HCT116 (cell line): ENCODE data around the gene APBB2. TPM values are rescaled to one million over a fixed set of nuclear protein-coding genes. Genes with fewer than 3 reads are reported as not detected.
A peak's percentile ranks its signal among the peaks of the same experiment; 100 is the strongest.

Source experiments
- ATAC-seq: fragments of 200-7000 bp; cut with Tn5 transposase; 2 replicates; pipeline ENCODE4 v1.9.1; 2020; ENCODE audit warnings: mild to moderate bottlenecking, moderate library complexity
- BruUV-seq: library from RNA; stranded (reverse); fragments of 400-500 nt; replicated peaks from 2 replicates; lab custom pipeline; 2021; lab: Mats Ljungman, UMichigan
- CTCF ChIA-PET: fragments of 300-600 bp; sonication (Branson Sonifier 250); formaldehyde crosslinking; loops from one replicate; lab custom pipeline; 2021; ENCODE audit warnings: antibody characterized with exemption; lab: Charles Lee
- POLR2A ChIA-PET: fragments of 300-600, 350-600 bp; sonication (Branson Sonifier 250); formaldehyde crosslinking; loops from one replicate; lab custom pipeline; 2021; ENCODE audit warnings: antibody characterized with exemption; lab: Charles Lee
- RAD21 ChIA-PET, 2 experiments: fragments of 300-600 bp; sonication (Branson Sonifier 250); formaldehyde crosslinking; loops; one replicate each; lab custom pipeline; 2023; ENCODE audit warnings: low total read pairs in 2 of 2; ENCODE audit not compliant: uncharacterized antibody in 2 of 2, unreplicated experiment in 2 of 2, low non-redundant PET in 1 of 2; lab: Charles Lee
- DNase-seq: peaks from one replicate; pipeline ENCODE4 v3.0.0-alpha.2; 2010; ENCODE audit warnings: low read depth, low spot score
- H2AFZ ChIP-seq: fragments of 200-600 bp; shearing (Covaris generic), sonication (generic); 2 replicates; pipeline ENCODE4 v1.6.1; 2017; ENCODE audit warnings: low read depth, mixed run types, mixed read lengths, antibody characterized with exemption, low read length; ENCODE audit not compliant: poor library complexity, severe bottlenecking
- H3K27ac ChIP-seq: 2 replicates; pipeline ENCODE4 v1.5.1; 2012; ENCODE audit warnings: low read depth, low read length
- H3K27me3 ChIP-seq: fragments of 200-600 bp; sonication (generic); 2 replicates; pipeline ENCODE4 v1.6.1; 2016; ENCODE audit warnings: mixed run types, low read length, mixed read lengths; ENCODE audit not compliant: insufficient read depth
- H3K36me3 ChIP-seq, 2 experiments: fragments of 200-500 bp in 1 of 2; fragments of 200-600 bp in 1 of 2; sonication (Bioruptor generic) in 1 of 2; sonication (generic) in 1 of 2; 2 replicates each; pipeline versions ENCODE4 v1.5.1 to v1.6.1; 2014 to 2016; ENCODE audit warnings: low read length in 2 of 2, inconsistent platforms in 1 of 2, mixed read lengths in 1 of 2, mixed run types in 1 of 2; ENCODE audit not compliant: insufficient read depth in 2 of 2, control insufficient read depth in 1 of 2
- H3K4me1 ChIP-seq, 2 experiments: fragments of 200-600 bp in 1 of 2; sonication (generic) in 1 of 2; 2 replicates each; pipeline versions ENCODE4 v1.5.1 to v1.6.1; 2012 to 2017; ENCODE audit warnings: low read length in 2 of 2, inconsistent platforms in 1 of 2, mild to moderate bottlenecking in 1 of 2, mixed read lengths in 1 of 2, mixed run types in 1 of 2, moderate library complexity in 1 of 2; ENCODE audit not compliant: insufficient read depth in 2 of 2, control insufficient read depth in 1 of 2
- H3K4me2 ChIP-seq: fragments of 200-600 bp; sonication (generic); 2 replicates; pipeline ENCODE4 v1.6.1; 2017; ENCODE audit warnings: mixed run types, low read length, mixed read lengths
- H3K4me3 ChIP-seq, 2 experiments: fragments of 200-600 bp in 1 of 2; sonication (generic) in 1 of 2; replicated peaks in 1 of 2; 2 replicates each; pipeline ENCODE4 v1.5.1; 2011 to 2016; ENCODE audit warnings: low read length in 2 of 2, control low read depth in 1 of 2, low read depth in 1 of 2, mild to moderate bottlenecking in 1 of 2, mixed read lengths in 1 of 2, mixed run types in 1 of 2
- H3K79me2 ChIP-seq: fragments of 200-600 bp; sonication (generic); 2 replicates; pipeline ENCODE4 v1.6.1; 2017; ENCODE audit warnings: mild to moderate bottlenecking, mixed run types, low read length, moderate library complexity, mixed read lengths; ENCODE audit not compliant: insufficient read depth
- H3K9ac ChIP-seq: fragments of 200-600 bp; sonication (generic); 2 replicates; pipeline ENCODE4 v1.6.1; 2016; ENCODE audit warnings: low read length, mixed read lengths
- H3K9me2 ChIP-seq: fragments of 200-600 bp; sonication (generic), shearing (Covaris generic); 2 replicates; pipeline ENCODE4 v1.6.1; 2017; ENCODE audit warnings: mixed run types, mild to moderate bottlenecking, moderate library complexity; ENCODE audit not compliant: insufficient read depth
- H3K9me3 ChIP-seq, 2 experiments: fragments of 200-500 bp in 1 of 2; fragments of 200-600 bp in 1 of 2; sonication (Bioruptor generic) in 1 of 2; sonication (generic) in 1 of 2; 2 replicates each; pipeline ENCODE4 v1.6.1; 2014 to 2017; ENCODE audit warnings: low read length in 2 of 2, mixed read lengths in 2 of 2, inconsistent platforms in 1 of 2, low read depth in 1 of 2, mild to moderate bottlenecking in 1 of 2, mixed run types in 1 of 2, moderate library complexity in 1 of 2; ENCODE audit not compliant: control insufficient read depth in 1 of 2, insufficient read depth in 1 of 2
- H4K20me1 ChIP-seq: fragments of 200-600 bp; sonication (generic), shearing (Covaris generic); 2 replicates; pipeline ENCODE4 v1.6.1; 2017; ENCODE audit warnings: mixed run types, mild to moderate bottlenecking, moderate library complexity; ENCODE audit not compliant: insufficient read depth
- CEBPB ChIP-seq: IDR thresholded peaks from 2 replicates; pipeline ENCODE4 v1.6.1; 2012; ENCODE audit warnings: low read depth
- EGR1 ChIP-seq: IDR thresholded peaks from 2 replicates; pipeline ENCODE4 v1.6.1; 2012; ENCODE audit warnings: low read depth
- ELF1 ChIP-seq: IDR thresholded peaks from 2 replicates; pipeline ENCODE4 v1.6.1; 2012; ENCODE audit warnings: low read depth, borderline replicate concordance
- EZH2 ChIP-seq: fragments of 200-600 bp; sonication (generic); IDR thresholded peaks from 2 replicates; pipeline ENCODE4 v1.6.1; 2017; ENCODE audit warnings: antibody characterized with exemption, mixed run types
- EZH2phosphoT487 ChIP-seq: fragments of 200-600 bp; IDR thresholded peaks from 2 replicates; pipeline ENCODE4 v1.6.1; 2018; ENCODE audit warnings: antibody characterized with exemption, borderline replicate concordance
- MAX ChIP-seq: IDR thresholded peaks from 2 replicates; pipeline ENCODE4 v1.6.1; 2012
- POLR2A ChIP-seq: IDR thresholded peaks from 2 replicates; pipeline ENCODE4 v1.7.0; 2011; ENCODE audit warnings: borderline replicate concordance; ENCODE audit not compliant: insufficient read depth, insufficient read length; ENCODE audit errors: extremely low read depth
- RAD21 ChIP-seq: IDR thresholded peaks from 2 replicates; pipeline ENCODE4 v1.6.1; 2012; ENCODE audit warnings: low read depth, mild to moderate bottlenecking
- SIN3A ChIP-seq: IDR thresholded peaks from 2 replicates; pipeline ENCODE4 v1.6.1; 2012; ENCODE audit warnings: low read depth
- SP1 ChIP-seq: IDR thresholded peaks from 2 replicates; pipeline ENCODE4 v1.6.1; 2012; ENCODE audit warnings: low read depth
- SRF ChIP-seq: IDR thresholded peaks from 2 replicates; pipeline ENCODE4 v1.6.1; 2012; ENCODE audit warnings: low read depth
- TCF7L2 ChIP-seq: IDR thresholded peaks from 2 replicates; pipeline ENCODE4 v1.7.0; 2011; ENCODE audit warnings: borderline replicate concordance, inconsistent platforms; ENCODE audit not compliant: insufficient read depth, insufficient read length; ENCODE audit errors: extremely low read depth
- YY1 ChIP-seq: IDR thresholded peaks from 2 replicates; pipeline ENCODE4 v1.6.1; 2011; ENCODE audit warnings: low read length, low read depth, moderate library complexity, mild to moderate bottlenecking; ENCODE audit not compliant: insufficient replicate concordance; ENCODE audit errors: extremely low read depth
- ZBTB33 ChIP-seq: IDR thresholded peaks from 2 replicates; pipeline ENCODE4 v1.6.1; 2011; ENCODE audit warnings: mild to moderate bottlenecking, low read length, moderate library complexity; ENCODE audit not compliant: insufficient replicate concordance; ENCODE audit errors: extremely low read depth
- ZFX ChIP-seq: fragments of 450-650 bp; IDR thresholded peaks from 2 replicates; pipeline ENCODE4 v1.6.1; 2017
- ZNF274 ChIP-seq: fragments of 200-500 bp; sonication (Bioruptor generic); IDR thresholded peaks from 2 replicates; pipeline ENCODE4 v1.6.1; 2014; ENCODE audit warnings: mild to moderate bottlenecking, low read depth, low read length, inconsistent platforms
- intact Hi-C: fragments of 100-400 bp; cut with micrococcal nuclease; formaldehyde crosslinking; loops from 2 replicates; pipeline ENCODE4 v1.10.0; 2022
- total RNA-seq: library from RNA; stranded (reverse); gene quantifications from one replicate; pipeline ENCODE4 v1.2.1, GENCODE V29; 2021; ENCODE audit not compliant: unreplicated experiment

Gene APBB2
- total RNA-seq, 1 experiment from 2014 or later: 72.5 TPM

GRCh38 chr4:41144812-41145211 lies 69.5 kb downstream of the APBB2 start:
- no TSS peak for BruUV-seq
- Histone ChIP-seq H4K20me1 (no peaks in the 10 kb centered on the region), H3K36me3 (peaks cover 0 to 9% of the 10 kb centered on the region in 2 experiments; a peak in 1 of 4 replicates), H3K27ac (peak overlapping the region; percentile 87), H3K79me2 (peaks cover 96% of the 10 kb centered on the region), H3K4me2 (peak overlapping the region; percentile 57), H3K4me1 (peaks cover 76 to 82% of the 10 kb centered on the region in 2 experiments)
- peak; percentile 47 for ATAC-seq
- intact Hi-C loops: no loop called here
- TF ChIP-seq RAD21 (no peak), CEBPB (no peak), ZNF274 (no peak), SRF (no peak), ELF1 (no peak), ZFX (no peak), ZBTB33 (no peak), MAX (no peak), EZH2phosphoT487 (no peak), SIN3A (no peak), YY1 (no peak), SP1 (no peak), EZH2 (no peak), EGR1 (no peak), POLR2A (no peak), TCF7L2 (no peak)
- TF ChIP-seq, all 23 proteins: peak for 0
- ChIA-PET CTCF (interaction anchor here (0.8 kb wide), 1 partner anchor 236 kb away, joined by 3 read pairs; no protein-coding TSS in a partner anchor), RAD21 (interaction anchor here in 1 of 2 experiments (0.8 kb wide), 1 partner anchor 70 kb away, joined by 4 read pairs; the partner anchor contains the start of gene APBB2), POLR2A (interaction anchor here (1.1 to 1.4 kb wide), 2 partner anchors 15 to 19 kb away, joined by 3 to 5 read pairs; no protein-coding TSS in a partner anchor)
- H3K9me3 ChIP-seq: no peaks in the 10 kb centered on the region
- peak overlapping the region; percentile 43 for H3K9ac ChIP-seq
- no peak overlapping the region for H2AFZ ChIP-seq
- no peak for DNase-seq
- no peaks in the 10 kb centered on the region for H3K9me2 ChIP-seq
- no peak overlapping the region for H3K4me3 ChIP-seq
- H3K27me3 ChIP-seq: no peaks in the 10 kb centered on the region
